ENCODE results near the gene BEGAIN. TPM values are rescaled to one million over a fixed set of nuclear protein-coding genes. Genes with fewer than 3 reads are reported as not detected.

The BEGAIN gene
- total and polyA plus RNA-seq, 9 of the 15 experiments (the other 6 are each of a cell fraction or from before 2014, with no cell fraction given), result 0.07 to 0.68 (median 0.55) TPM; not detected in 3

DNA sequence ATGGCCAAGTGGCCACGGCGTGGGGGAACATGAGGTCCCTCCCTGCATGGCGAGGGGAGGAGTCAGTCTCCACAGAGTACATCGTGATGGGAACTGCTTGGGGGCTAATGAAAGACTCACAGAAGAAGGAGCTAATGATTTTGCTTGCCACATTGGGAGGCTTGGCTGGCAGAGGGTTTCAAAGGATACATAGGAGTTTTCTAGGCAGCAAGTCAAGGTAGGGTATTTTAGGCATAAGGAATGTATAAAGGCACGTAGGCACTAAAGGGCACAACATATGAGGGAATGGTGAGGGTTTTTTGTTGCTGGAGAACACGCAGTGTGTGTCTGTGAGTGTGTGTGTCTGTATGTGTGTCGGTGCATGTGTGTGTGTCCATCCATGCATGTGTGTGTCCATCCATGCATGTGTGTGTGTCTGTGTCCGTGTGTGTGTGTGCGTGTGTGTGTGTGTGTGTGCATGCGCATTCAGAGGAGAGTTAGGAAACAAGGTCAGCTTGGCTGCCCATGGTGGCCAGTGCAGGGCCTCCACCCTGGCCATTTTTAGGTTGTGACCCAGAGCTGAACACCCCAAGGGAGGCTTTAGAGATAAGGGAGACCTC is 84.5 kb downstream of the BEGAIN start:
- FAIRE-seq (no peak), ATAC-seq (peak; percentile 74), DNase-seq (ENCODE audit: extremely low read depth in 1 of 4, low spot score in 3 of 4) (peak in 2 of 4 experiments; percentile 35 to 48)
- no peaks in the 10 kb centered on the region for H3K27me3 ChIP-seq (ENCODE audit: control insufficient read depth in 2 of 2, insufficient read depth in 2 of 2, low read length in 2 of 2)
- H3K9me1 ChIP-seq (ENCODE audit: control insufficient read depth, insufficient read depth, low read length), result no peaks in the 10 kb centered on the region
- no TSS peak for BruUV-seq (replicated peaks)
- intact Hi-C loops (cut with micrococcal nuclease), result no loop called here
- peaks cover 0 to 9% of the 10 kb centered on the region in 2 experiments; a peak in 3 of 5 replicates for H3K4me1 ChIP-seq (replicated peaks in 1 of 2; ENCODE audit: control insufficient read depth in 2 of 2, insufficient read depth in 2 of 2, low read length in 2 of 2)
- ChIA-PET POLR2A (interaction anchor here (0.6 to 0.8 kb wide), 2 partner anchors 13 to 98 kb away, joined by 3 to 6 read pairs; no protein-coding TSS in a partner anchor), CTCF (ENCODE audit: low intra/inter-chr PET ratio) (no interaction called here)
- H3K27ac ChIP-seq (ENCODE audit: extremely low read depth, low read depth, low read length), result no peak overlapping the region
- H3K4me2 ChIP-seq (ENCODE audit: insufficient read depth, low read length), result peak overlapping the region; percentile 18; the same call in 1 of the 2 replicates
- H3K4me3 ChIP-seq, result no peak overlapping the region
- WGBS (ENCODE audit: insufficient coverage, low coverage, missing lambda C conversion rate), result 41% methylated on average over 9 of the region's 10 CpGs
- H3K79me2 ChIP-seq (ENCODE audit: control insufficient read depth, insufficient read depth, low read length), result no peaks in the 10 kb centered on the region
- no peak overlapping the region for H3K9ac ChIP-seq (ENCODE audit: insufficient read depth in 1 of 2, low read depth in 2 of 2, low read length in 2 of 2)
- in situ Hi-C loops (cut with MboI), result no loop called here
- H4K20me1 ChIP-seq (replicated peaks; ENCODE audit: control insufficient read depth, insufficient read depth, low read length), result no peaks in the 10 kb centered on the region
- no peak overlapping the region for H2AFZ ChIP-seq (ENCODE audit: low read depth, low read length)
- H3K9me3 ChIP-seq (replicated peaks; ENCODE audit: control insufficient read depth, insufficient read depth, low read depth, low read length), result no peaks in the 10 kb centered on the region
- no peaks in the 10 kb centered on the region for H3K36me3 ChIP-seq (ENCODE audit: control insufficient read depth, insufficient read depth, low read length)
- TF ChIP-seq ZNF511 (CRISPR knock-in tag; IDR thresholded peaks at IDR 0.05) (no peak), DPF2 (IDR thresholded peaks at IDR 0.05) (0 out of 2 replicates have a peak, but pooled peaks have one; percentile 15), ZEB2 (IDR thresholded peaks at IDR 0.05) (no peak), ZNF77 (CRISPR knock-in tag; IDR thresholded peaks at IDR 0.05) (no peak), SMAD1 (IDR thresholded peaks at IDR 0.05; ENCODE audit: low read depth, low read length, partially characterized antibody) (no peak), GATA2 (CRISPR knock-in tag; IDR thresholded peaks at IDR 0.05) (no peak), ZNF347 (CRISPR knock-in tag; IDR thresholded peaks at IDR 0.05; ENCODE audit: low read depth) (no peak), ZNF699 (CRISPR knock-in tag; IDR thresholded peaks at IDR 0.05; ENCODE audit: insufficient replicate concordance) (no peak), HOXB6 (CRISPR knock-in tag; IDR thresholded peaks at IDR 0.05; ENCODE audit: borderline replicate concordance) (no peak), PATZ1 (CRISPR knock-in tag; IDR thresholded peaks at IDR 0.05; ENCODE audit: borderline replicate concordance) (no peak), TBP (optimal IDR thresholded peaks at IDR 0.05; ENCODE audit: low read depth, low read length) (no peak), RBM14 (IDR thresholded peaks at IDR 0.05; ENCODE audit: borderline replicate concordance, insufficient read depth, low read depth, low read length) (no peak), TAF1 (IDR thresholded peaks at IDR 0.05; ENCODE audit: control insufficient read depth, extremely low read depth, insufficient read depth, low read length, severe bottlenecking) (no peak), ZNF354B (CRISPR knock-in tag; IDR thresholded peaks at IDR 0.05) (no peak)
- TF ChIP-seq, protein P1, sequence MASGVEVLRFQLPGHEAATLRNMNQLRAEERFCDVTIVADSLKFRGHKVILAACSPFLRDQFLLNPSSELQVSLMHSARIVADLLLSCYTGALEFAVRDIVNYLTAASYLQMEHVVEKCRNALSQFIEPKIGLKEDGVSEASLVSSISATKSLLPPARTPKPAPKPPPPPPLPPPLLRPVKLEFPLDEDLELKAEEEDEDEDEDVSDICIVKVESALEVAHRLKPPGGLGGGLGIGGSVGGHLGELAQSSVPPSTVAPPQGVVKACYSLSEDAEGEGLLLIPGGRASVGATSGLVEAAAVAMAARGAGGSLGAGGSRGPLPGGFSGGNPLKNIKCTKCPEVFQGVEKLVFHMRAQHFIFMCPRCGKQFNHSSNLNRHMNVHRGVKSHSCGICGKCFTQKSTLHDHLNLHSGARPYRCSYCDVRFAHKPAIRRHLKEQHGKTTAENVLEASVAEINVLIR (CRISPR knock-in tag; IDR thresholded peaks at IDR 0.05), result no peak
- TF ChIP-seq, protein P2, sequence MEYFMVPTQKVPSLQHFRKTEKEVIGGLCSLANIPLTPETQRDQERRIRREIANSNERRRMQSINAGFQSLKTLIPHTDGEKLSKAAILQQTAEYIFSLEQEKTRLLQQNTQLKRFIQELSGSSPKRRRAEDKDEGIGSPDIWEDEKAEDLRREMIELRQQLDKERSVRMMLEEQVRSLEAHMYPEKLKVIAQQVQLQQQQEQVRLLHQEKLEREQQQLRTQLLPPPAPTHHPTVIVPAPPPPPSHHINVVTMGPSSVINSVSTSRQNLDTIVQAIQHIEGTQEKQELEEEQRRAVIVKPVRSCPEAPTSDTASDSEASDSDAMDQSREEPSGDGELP (CRISPR knock-in tag; IDR thresholded peaks at IDR 0.05; ENCODE audit: borderline replicate concordance), result no peak
- TF ChIP-seq, protein P3, sequence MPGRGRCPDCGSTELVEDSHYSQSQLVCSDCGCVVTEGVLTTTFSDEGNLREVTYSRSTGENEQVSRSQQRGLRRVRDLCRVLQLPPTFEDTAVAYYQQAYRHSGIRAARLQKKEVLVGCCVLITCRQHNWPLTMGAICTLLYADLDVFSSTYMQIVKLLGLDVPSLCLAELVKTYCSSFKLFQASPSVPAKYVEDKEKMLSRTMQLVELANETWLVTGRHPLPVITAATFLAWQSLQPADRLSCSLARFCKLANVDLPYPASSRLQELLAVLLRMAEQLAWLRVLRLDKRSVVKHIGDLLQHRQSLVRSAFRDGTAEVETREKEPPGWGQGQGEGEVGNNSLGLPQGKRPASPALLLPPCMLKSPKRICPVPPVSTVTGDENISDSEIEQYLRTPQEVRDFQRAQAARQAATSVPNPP (IDR thresholded peaks at IDR 0.05; ENCODE audit: borderline replicate concordance, insufficient read depth, insufficient read length), result no peak

Measured in K562 (cell line).